Mucosa of stomach (tissue), 1 donor: Measurements from ENCODE around the gene RNF149.

Experiments used
- H3K27me3 ChIP-seq: one replicate; pipeline ENCODE4 v1.7.0; 2013; ENCODE audit warnings: mild to moderate bottlenecking, low read length; ENCODE audit not compliant: control insufficient read depth, insufficient read depth
- H3K36me3 ChIP-seq: one replicate; pipeline ENCODE4 v1.7.0; 2013; ENCODE audit warnings: low read length; ENCODE audit not compliant: control insufficient read depth, insufficient read depth
- H3K4me1 ChIP-seq: one replicate; pipeline ENCODE4 v1.7.0; 2013; ENCODE audit warnings: mild to moderate bottlenecking, low read length; ENCODE audit not compliant: control insufficient read depth, insufficient read depth
- H3K4me3 ChIP-seq: one replicate; pipeline ENCODE4 v1.7.0; 2013; ENCODE audit warnings: low read length
- H3K9ac ChIP-seq: one replicate; pipeline ENCODE4 v1.7.0; 2013; ENCODE audit warnings: mild to moderate bottlenecking, low read length, moderate library complexity
- H3K9me3 ChIP-seq: one replicate; pipeline ENCODE4 v1.7.0; 2013; ENCODE audit warnings: mild to moderate bottlenecking, low read length, moderate library complexity; ENCODE audit not compliant: control insufficient read depth
- donor health status: Pancreatic carcinoma.

Gene RNF149

GRCh38 chr2:101344137-101344536, 35.6 kb upstream of the RNF149 start:
- Histone ChIP-seq H3K9ac (no peak overlapping the region), H3K9me3 (no peaks in the 10 kb centered on the region), H3K36me3 (no peaks in the 10 kb centered on the region), H3K27me3 (no peaks in the 10 kb centered on the region), H3K4me1 (peaks cover 6% of the 10 kb centered on the region), H3K4me3 (no peak overlapping the region)

GRCh38 chr2:101342625-101343008, 34.1 kb upstream of the RNF149 start:
- no peaks in the 10 kb centered on the region for H3K36me3 ChIP-seq
- H3K9ac ChIP-seq: no peak overlapping the region
- no peaks in the 10 kb centered on the region for H3K27me3 ChIP-seq
- no peaks in the 10 kb centered on the region for H3K9me3 ChIP-seq
- H3K4me1 ChIP-seq: peaks cover 6% of the 10 kb centered on the region
- no peak overlapping the region for H3K4me3 ChIP-seq

GRCh38 chr2:101341901-101342624, 33.6 kb upstream of the RNF149 start:
- no peaks in the 10 kb centered on the region for H3K9me3 ChIP-seq
- H3K9ac ChIP-seq: no peak overlapping the region
- H3K4me1 ChIP-seq: peaks cover 6% of the 10 kb centered on the region
- H3K27me3 ChIP-seq: no peaks in the 10 kb centered on the region
- H3K4me3 ChIP-seq: no peak overlapping the region
- H3K36me3 ChIP-seq: no peaks in the 10 kb centered on the region

DNA sequence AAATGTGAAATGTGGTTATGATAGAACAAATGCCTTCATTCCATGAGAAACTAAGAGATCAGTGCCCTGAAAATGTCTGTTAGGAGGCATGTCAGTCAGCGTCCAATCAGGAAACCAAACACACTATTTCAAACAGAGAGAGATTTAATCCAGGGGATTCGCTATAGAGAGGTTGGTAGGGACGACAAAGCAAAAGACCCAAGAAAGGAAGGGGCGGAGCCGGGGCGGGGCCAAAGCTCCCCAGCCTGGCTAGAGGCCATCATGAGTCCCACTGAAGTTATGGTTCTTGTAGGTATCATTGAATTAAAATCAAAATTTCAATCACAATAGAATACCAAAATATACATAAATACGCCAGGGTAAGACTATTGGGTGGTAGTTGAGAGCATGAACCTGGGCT, 32.9 kb upstream of the RNF149 start:
- no peaks in the 10 kb centered on the region for H3K36me3 ChIP-seq
- H3K4me3 ChIP-seq: no peak overlapping the region
- peaks cover 6% of the 10 kb centered on the region for H3K4me1 ChIP-seq
- no peak overlapping the region for H3K9ac ChIP-seq
- no peaks in the 10 kb centered on the region for H3K9me3 ChIP-seq
- no peaks in the 10 kb centered on the region for H3K27me3 ChIP-seq

DNA sequence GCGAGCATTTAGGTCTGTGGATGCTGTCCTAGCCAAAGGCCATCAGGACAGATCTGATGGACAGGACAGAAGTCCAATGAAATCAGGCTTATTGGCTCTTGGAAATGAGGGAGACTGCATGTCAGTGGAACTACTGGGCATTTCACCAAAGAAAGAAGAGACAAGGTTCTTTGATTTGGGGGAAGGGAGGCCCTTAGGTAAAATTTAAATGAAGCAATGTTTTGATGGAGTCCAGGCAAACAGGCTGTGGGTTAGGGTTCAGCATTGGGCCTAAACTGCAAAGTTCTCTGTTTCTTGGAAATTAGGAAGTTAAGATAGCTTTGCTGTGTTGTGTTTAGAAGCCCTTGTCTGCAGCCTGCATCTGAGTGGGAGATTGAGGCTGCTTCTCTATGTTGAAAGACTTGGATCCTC, 31.6 kb upstream of the RNF149 start:
- H3K4me1 ChIP-seq: peaks cover 6% of the 10 kb centered on the region
- no peaks in the 10 kb centered on the region for H3K9me3 ChIP-seq
- H3K36me3 ChIP-seq: no peaks in the 10 kb centered on the region
- no peak overlapping the region for H3K9ac ChIP-seq
- H3K4me3 ChIP-seq: no peak overlapping the region
- no peaks in the 10 kb centered on the region for H3K27me3 ChIP-seq

DNA sequence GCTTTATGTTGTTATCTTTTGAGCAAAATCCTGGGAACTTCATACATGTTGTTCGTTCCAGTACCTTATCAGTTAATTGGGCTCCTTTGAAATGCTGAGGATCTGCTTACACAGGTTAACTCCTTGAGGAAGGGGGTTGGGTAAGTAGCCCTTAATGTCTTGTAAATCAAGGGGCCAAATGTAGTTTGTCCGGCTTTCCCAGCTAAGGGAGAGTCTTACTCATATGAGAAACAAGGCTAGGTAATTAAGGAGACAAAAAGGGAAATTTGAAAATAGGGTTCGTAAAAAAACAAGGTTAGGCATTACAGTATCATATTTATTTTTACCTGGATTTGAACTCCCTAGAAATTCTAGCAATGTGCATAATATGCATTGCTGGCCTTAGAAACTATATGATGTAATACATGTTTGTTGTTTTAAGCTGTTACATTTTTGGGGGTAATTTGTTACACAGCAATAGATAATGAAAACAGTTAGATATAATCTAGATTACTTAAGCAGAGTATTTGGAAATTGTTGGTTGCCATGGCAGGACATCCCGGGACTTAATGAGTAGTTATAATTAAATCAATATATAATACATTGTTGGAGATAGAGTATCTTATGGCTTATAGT, 30.9 kb upstream of the RNF149 start:
- peaks cover 6% of the 10 kb centered on the region for H3K4me1 ChIP-seq
- H3K4me3 ChIP-seq: no peak overlapping the region
- H3K27me3 ChIP-seq: no peaks in the 10 kb centered on the region
- H3K9ac ChIP-seq: no peak overlapping the region
- no peaks in the 10 kb centered on the region for H3K9me3 ChIP-seq
- H3K36me3 ChIP-seq: no peaks in the 10 kb centered on the region

GRCh38 chr2:101337877-101338276, 29.4 kb upstream of the RNF149 start:
- H3K9ac ChIP-seq: no peak overlapping the region
- H3K4me1 ChIP-seq: peaks cover 6% of the 10 kb centered on the region
- no peaks in the 10 kb centered on the region for H3K36me3 ChIP-seq
- no peaks in the 10 kb centered on the region for H3K27me3 ChIP-seq
- no peak overlapping the region for H3K4me3 ChIP-seq
- H3K9me3 ChIP-seq: no peaks in the 10 kb centered on the region

GRCh38 chr2:101332885-101333766, 24.6 kb upstream of the RNF149 start:
- no peaks in the 10 kb centered on the region for H3K27me3 ChIP-seq
- peaks cover 33% of the 10 kb centered on the region for H3K4me1 ChIP-seq
- no peak overlapping the region for H3K4me3 ChIP-seq
- H3K9me3 ChIP-seq: no peaks in the 10 kb centered on the region
- H3K36me3 ChIP-seq: no peaks in the 10 kb centered on the region
- no peak overlapping the region for H3K9ac ChIP-seq

DNA sequence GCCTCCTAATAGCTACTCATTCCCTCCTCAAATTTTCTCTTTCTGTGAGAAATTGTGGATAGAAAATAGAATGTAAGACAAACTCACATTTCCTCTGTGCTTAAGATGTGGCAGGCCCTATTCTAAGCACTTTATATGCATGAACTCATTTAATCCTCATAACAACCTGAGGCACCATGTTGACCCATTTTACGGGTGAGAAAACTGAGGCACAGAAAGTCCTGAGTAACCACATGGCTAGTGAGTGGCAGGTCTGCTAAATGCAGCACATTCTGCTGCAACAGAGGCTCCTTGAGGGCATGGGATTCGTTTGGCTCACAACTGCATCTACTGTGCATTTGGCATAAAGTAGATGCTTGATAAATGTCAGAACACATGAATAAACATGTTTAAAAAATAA, 22.7 kb upstream of the RNF149 start:
- no peak overlapping the region for H3K4me3 ChIP-seq

DNA sequence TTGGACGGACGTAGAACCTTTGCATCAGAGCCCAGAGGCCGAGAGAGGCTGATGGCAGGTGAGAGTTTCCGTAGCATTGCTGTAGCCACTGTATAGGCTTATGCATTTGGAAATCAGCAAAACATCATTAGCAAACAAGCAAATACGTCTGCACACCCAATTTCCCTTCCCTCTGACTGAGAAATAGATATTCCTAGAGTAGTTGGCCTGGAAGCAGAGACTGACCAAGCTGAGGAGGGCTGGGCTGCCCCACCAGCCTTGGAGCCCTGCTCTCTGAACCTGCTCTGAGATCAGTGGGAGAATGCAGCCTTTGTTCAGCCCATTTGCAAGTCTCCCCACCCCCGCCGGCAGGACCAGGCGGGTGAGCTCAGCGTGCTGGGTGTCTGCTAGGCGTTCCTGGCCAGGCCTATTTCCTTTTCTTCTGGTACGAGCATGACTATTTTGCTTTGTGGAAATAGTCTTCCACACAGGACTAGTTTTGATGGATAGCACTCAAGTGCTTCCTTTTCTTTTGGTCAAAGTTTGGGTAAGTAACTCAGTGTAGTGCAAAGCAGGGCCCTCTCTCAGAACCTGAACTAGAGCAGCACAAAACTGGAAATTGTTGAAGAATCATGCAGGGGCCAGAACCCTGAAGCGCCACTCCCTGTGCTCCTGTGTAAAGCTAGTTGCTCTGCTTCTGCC, 21.9 kb upstream of the RNF149 start:
- Histone ChIP-seq H3K9me3 (no peaks in the 10 kb centered on the region), H3K36me3 (no peaks in the 10 kb centered on the region), H3K4me1 (peaks cover 40% of the 10 kb centered on the region), H3K4me3 (no peak overlapping the region), H3K27me3 (no peaks in the 10 kb centered on the region), H3K9ac (peak overlapping the region; percentile 25)

More for the DNA sequence above, 22.7 kb upstream of the RNF149 start:
- Histone ChIP-seq H3K27me3 (no peaks in the 10 kb centered on the region), H3K9me3 (no peaks in the 10 kb centered on the region), H3K4me1 (peaks cover 40% of the 10 kb centered on the region), H3K9ac (peak overlapping the region; percentile 25), H3K36me3 (no peaks in the 10 kb centered on the region)

- no peaks in the 10 kb centered on the region for H3K27me3 ChIP-seq
- no peak overlapping the region for H3K9ac ChIP-seq
- peaks cover 40% of the 10 kb centered on the region for H3K4me1 ChIP-seq
- no peaks in the 10 kb centered on the region for H3K9me3 ChIP-seq
- H3K36me3 ChIP-seq: no peaks in the 10 kb centered on the region
- no peak overlapping the region for H3K4me3 ChIP-seq
These were observed 20.5 kb upstream of the RNF149 start for GRCh38 chr2:101329026-101329425.
